ENCODE results near the gene ZNF774. TPM values are rescaled to one million over a fixed set of nuclear protein-coding genes. Genes with fewer than 3 reads are reported as not detected.
"Not testable (repeated sequence)": the region's sequence is repeated elsewhere in the genome, so short reads cannot be mapped to it uniquely, and the experiment has no call there.

The ZNF774 gene
- 1 to 10 TPM; 1.3 to 2.3 (median 2.1) TPM for total RNA-seq (2021; fragmentation: NEBNext Ultra II Directional; extraction: Animal tissue kit (Norgen Biotek cat#: 25700))
- long read RNA-seq, result 0 reads

DNA sequence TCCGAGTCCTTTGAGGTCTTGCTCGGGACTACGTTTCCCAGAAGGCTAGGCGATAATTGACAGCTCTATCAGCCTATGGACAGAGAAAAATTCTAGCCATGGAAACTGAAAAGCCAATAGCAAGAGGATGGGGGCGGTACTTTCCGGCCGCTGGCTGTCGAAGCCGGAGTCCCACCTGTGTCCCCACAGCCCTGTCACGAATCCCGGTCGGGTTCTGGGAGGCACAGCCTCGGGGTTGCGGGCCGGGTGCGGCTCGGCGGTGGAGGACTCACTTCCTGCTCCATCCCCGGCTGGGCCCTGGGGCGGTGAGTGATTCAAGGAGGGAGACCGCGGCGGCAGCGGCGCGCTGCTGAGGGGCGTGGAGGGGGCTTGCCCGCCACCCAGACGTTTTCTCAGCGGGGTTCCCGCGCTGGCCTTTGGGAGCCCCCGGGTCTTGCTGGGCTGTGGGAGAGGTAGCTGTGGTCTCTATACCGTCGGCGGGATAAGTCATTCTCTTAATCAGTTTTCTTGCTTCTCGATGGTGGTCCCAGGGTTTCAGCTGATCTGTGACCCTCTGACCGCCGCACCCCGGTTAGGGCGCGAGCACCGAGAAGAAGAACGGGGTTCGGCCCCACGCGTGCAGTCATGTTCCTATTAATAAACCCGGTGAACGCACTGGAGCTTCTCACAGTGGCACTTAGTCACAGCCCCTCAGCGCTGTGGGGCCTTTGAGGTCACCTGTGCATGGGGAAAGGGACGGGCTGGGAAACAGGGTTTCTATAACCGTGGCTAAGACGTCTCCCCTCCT, at the start of gene ZNF774:
Gene ZNF774 (plus strand): TSS at position 178 of the 787 bp plus-strand sequence. CDS start 2,377 bp downstream, outside the sequence.
- Mint-ChIP-seq H3K4me3 (peak within 1 kb of the TSS; percentile 94), H3K27ac (peak within 1 kb of the TSS; percentile 91), H3K27me3 (ENCODE audit: insufficient read depth) (no peaks in the 10 kb centered on the region; the same call in none of the 2 replicates), H3K9me3 (no peaks in the 10 kb centered on the region), H3K4me1 (ENCODE audit: low read depth) (peaks cover 20% of the 10 kb centered on the region; the same call in 1 of the 2 replicates), H3K36me3 (ENCODE audit: low read depth) (no peaks in the 10 kb centered on the region)
- peak; percentile 98 for DNase-seq
- TF ChIP-seq, protein P1, sequence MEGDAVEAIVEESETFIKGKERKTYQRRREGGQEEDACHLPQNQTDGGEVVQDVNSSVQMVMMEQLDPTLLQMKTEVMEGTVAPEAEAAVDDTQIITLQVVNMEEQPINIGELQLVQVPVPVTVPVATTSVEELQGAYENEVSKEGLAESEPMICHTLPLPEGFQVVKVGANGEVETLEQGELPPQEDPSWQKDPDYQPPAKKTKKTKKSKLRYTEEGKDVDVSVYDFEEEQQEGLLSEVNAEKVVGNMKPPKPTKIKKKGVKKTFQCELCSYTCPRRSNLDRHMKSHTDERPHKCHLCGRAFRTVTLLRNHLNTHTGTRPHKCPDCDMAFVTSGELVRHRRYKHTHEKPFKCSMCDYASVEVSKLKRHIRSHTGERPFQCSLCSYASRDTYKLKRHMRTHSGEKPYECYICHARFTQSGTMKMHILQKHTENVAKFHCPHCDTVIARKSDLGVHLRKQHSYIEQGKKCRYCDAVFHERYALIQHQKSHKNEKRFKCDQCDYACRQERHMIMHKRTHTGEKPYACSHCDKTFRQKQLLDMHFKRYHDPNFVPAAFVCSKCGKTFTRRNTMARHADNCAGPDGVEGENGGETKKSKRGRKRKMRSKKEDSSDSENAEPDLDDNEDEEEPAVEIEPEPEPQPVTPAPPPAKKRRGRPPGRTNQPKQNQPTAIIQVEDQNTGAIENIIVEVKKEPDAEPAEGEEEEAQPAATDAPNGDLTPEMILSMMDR (IDR thresholded peaks at IDR 0.05), result no peak

DNA sequence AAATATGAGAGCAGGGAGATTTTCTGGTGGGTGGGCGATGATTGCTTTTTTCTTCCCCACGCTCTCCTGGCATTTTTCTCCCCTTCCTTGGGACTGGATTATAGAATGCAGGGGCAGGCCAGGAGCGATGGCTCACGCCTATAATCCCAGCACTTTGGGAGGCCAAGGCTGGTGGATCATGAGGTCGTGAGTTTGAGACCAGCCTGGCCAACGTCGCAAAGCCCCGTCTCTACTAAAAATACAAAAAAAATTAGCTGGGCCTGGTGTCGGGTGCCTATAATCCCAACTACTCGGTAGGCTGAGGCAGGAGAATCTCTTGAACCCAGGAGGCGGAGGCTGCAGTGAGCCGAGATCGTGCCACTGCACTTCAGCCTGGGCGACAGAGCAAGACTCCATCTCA, 46.7 kb upstream of the ZNF774 start:
- H3K9me3 Mint-ChIP-seq; H3K36me3 Mint-ChIP-seq (ENCODE audit: low read depth); H3K4me3 Mint-ChIP-seq; DNase-seq; H3K27ac Mint-ChIP-seq; H3K27me3 Mint-ChIP-seq (ENCODE audit: insufficient read depth): not testable (repeated sequence)
- peaks cover 20% of the 10 kb centered on the region for H3K4me1 Mint-ChIP-seq (ENCODE audit: low read depth)

DNA sequence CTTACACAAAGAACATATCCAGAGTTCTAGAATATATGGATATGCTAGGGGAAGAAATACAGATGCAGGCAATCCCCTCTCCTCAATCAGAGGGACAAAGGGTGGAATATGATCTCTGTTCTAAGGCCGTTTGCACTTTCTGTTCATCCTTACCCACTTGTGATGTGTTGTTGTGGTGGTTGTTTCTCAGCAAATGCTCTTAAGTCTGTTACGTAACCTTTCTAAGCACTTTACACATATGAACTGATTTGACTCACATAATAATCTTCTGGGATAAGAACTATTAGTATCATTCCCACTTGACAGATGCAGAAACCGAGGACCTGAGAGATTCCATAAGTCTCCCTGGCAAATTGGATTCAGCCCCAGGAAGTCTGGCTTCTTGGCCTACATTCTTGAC, 46.2 kb upstream of the ZNF774 start:
- Mint-ChIP-seq H3K9me3 (no peaks in the 10 kb centered on the region), H3K36me3 (ENCODE audit: low read depth) (no peaks in the 10 kb centered on the region), H3K27ac (no peak overlapping the region), H3K4me1 (ENCODE audit: low read depth) (peaks cover 19% of the 10 kb centered on the region), H3K4me3 (no peak overlapping the region), H3K27me3 (ENCODE audit: insufficient read depth) (peaks cover 2% of the 10 kb centered on the region; the same call in 1 of the 2 replicates)
- TF ChIP-seq, protein P1 (IDR thresholded peaks at IDR 0.05), result no peak
- DNase-seq, result no peak

DNA sequence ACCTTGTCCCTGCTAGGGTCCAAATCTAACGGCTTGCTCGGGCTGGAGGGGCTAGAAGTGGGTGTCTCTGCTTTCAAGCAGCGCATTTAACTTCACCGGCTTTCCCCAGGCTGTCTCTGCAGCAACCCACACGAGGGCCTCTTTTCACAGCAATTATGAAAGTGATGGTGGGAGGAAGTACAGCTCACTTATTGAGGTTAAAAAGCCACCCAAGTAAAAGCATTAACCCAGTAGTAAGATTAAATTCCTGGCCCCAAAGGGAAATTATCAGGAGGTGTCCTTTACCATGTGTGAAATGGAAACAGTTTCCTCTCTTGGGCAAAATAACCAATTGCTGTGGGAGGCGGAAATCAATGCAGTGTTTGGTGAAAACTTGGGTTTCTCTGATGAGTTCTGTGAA, 45.5 kb upstream of the ZNF774 start:
- Mint-ChIP-seq H3K27ac (no peak overlapping the region), H3K4me1 (ENCODE audit: low read depth) (peaks cover 13% of the 10 kb centered on the region), H3K36me3 (ENCODE audit: low read depth) (no peaks in the 10 kb centered on the region), H3K9me3 (no peaks in the 10 kb centered on the region), H3K4me3 (no peak overlapping the region), H3K27me3 (ENCODE audit: insufficient read depth) (peaks cover 2% of the 10 kb centered on the region; the same call in 1 of the 2 replicates)
- DNase-seq, result no peak
- TF ChIP-seq, protein P1 (IDR thresholded peaks at IDR 0.05), result no peak

DNA sequence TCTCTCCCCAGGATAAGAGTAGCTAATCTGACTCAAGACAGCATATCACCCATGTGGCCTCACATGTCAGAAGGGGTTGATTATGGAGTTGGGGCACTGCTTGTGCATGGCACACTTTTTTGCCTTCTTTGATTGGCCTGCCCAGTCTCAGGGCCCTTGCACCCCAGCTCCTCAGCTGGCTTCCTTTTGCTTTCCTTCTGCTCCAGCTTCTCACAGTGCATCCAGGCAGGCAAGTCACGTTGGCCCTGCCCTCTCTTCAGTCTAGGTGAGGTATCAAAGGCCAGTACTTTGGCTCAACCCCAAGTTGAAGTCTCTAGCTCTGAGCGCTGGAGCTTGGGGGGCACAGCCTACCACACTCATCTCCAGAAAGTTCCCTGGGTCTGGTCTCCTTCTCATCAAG, 44.4 kb upstream of the ZNF774 start:
- no peak for DNase-seq
- Mint-ChIP-seq H3K9me3 (no peaks in the 10 kb centered on the region), H3K4me3 (no peak overlapping the region), H3K27ac (no peak overlapping the region), H3K27me3 (ENCODE audit: insufficient read depth) (peaks cover 2% of the 10 kb centered on the region; the same call in 1 of the 2 replicates), H3K4me1 (ENCODE audit: low read depth) (peaks cover 7% of the 10 kb centered on the region), H3K36me3 (ENCODE audit: low read depth) (no peaks in the 10 kb centered on the region)
- TF ChIP-seq, protein P1 (IDR thresholded peaks at IDR 0.05), result no peak

DNA sequence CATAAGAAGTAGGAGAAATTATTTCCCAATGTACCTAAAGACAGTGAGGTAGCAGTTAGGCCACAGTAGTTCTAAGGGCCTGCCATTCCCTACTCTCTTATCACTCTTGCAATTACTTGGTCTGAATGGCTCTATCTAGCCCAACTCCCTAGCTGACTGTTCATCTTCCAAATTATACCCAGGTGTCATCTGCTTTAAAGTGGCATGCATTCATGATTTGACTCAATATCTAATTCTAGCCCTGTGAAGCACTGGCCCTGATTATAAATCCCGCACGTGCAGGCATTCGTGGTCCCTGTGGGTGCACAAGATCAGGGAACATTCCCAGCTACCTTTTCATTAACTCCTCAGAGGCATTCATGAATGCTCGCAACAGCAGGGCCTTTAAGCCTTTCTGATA, 43.1 kb upstream of the ZNF774 start:
- Mint-ChIP-seq H3K36me3 (ENCODE audit: low read depth) (no peaks in the 10 kb centered on the region), H3K4me1 (ENCODE audit: low read depth) (peaks cover 7% of the 10 kb centered on the region), H3K27ac (no peak overlapping the region), H3K27me3 (ENCODE audit: insufficient read depth) (peaks cover 7% of the 10 kb centered on the region), H3K4me3 (no peak overlapping the region), H3K9me3 (no peaks in the 10 kb centered on the region)
- TF ChIP-seq, protein P1 (IDR thresholded peaks at IDR 0.05), result no peak
- DNase-seq, result no peak
